ENCODE data around the gene GINS3. TPM values are rescaled to one million over a fixed set of nuclear protein-coding genes. Genes with fewer than 3 reads are reported as not detected.

GINS3 gene
- total RNA-seq, 3 donors from 2014 or later (not counting 1 experiment from before 2014, with no cell fraction given) = 1.4 to 3.5 (median 2.2) TPM

- intact Hi-C loops (cut with micrococcal nuclease) = no loop called here
- DNase-seq (no peak), ATAC-seq (no peak)
- H3K4me1 ChIP-seq (ENCODE audit: control insufficient read depth, insufficient read depth, low read length) = no peaks in the 10 kb centered on the region
- no peaks in the 10 kb centered on the region for H3K4me1 Mint-ChIP-seq
- H3K9me3 Mint-ChIP-seq = peaks cover 5 to 14% of the 10 kb centered on the region in 2 donors
- no peak for TF ChIP-seq CTCF (IDR thresholded peaks at IDR 0.05)
- peaks cover 9% of the 10 kb centered on the region for H3K9me3 ChIP-seq (ENCODE audit: control insufficient read depth, insufficient read depth, low read length)
- no peak overlapping the region for H3K4me3 Mint-ChIP-seq
- peaks cover 23 to 42% of the 10 kb centered on the region in 2 donors for H3K27me3 Mint-ChIP-seq (ENCODE audit: low read depth in 2 of 2)
- no peak overlapping the region for H3K27ac ChIP-seq (ENCODE audit: low read length)
- no peaks in the 10 kb centered on the region for H3K36me3 ChIP-seq (ENCODE audit: control insufficient read depth, insufficient read depth, low read length)
- no peak overlapping the region for H3K4me3 ChIP-seq (ENCODE audit: low read length)
- H3K36me3 Mint-ChIP-seq = peaks cover 25% of the 10 kb centered on the region
- H3K27ac Mint-ChIP-seq = no peak overlapping the region
- peaks cover 3% of the 10 kb centered on the region for H3K27me3 ChIP-seq (ENCODE audit: control insufficient read depth, insufficient read depth, low read length)
Measured at GRCh38 chr16:58361726-58362125, 30.5 kb upstream of the GINS3 start.

GRCh38 chr16:58363746-58364393 is 28.4 kb upstream of the GINS3 start:
- peaks cover 18% of the 10 kb centered on the region for H3K36me3 Mint-ChIP-seq
- H3K27ac Mint-ChIP-seq = no peak overlapping the region
- no peaks in the 10 kb centered on the region for H3K4me1 Mint-ChIP-seq
- no peaks in the 10 kb centered on the region for H3K36me3 ChIP-seq (ENCODE audit: control insufficient read depth, insufficient read depth, low read length)
- WGBS (ENCODE audit: insufficient coverage) = 81% methylated on average over 3 of the region's 3 CpGs
- peaks cover 9% of the 10 kb centered on the region for H3K9me3 ChIP-seq (ENCODE audit: control insufficient read depth, insufficient read depth, low read length)
- intact Hi-C loops (cut with micrococcal nuclease) = no loop called here
- H3K27me3 Mint-ChIP-seq (ENCODE audit: low read depth in 2 of 2) = peaks cover 23 to 49% of the 10 kb centered on the region in 2 donors
- DNase-seq (no peak), ATAC-seq (no peak)
- no peak overlapping the region for H3K4me3 ChIP-seq (ENCODE audit: low read length)
- peaks cover 5 to 14% of the 10 kb centered on the region in 2 donors for H3K9me3 Mint-ChIP-seq
- H3K4me1 ChIP-seq (ENCODE audit: control insufficient read depth, insufficient read depth, low read length) = no peaks in the 10 kb centered on the region
- TF ChIP-seq CTCF (IDR thresholded peaks at IDR 0.05) = no peak
- no peak overlapping the region for H3K4me3 Mint-ChIP-seq
- peaks cover 3% of the 10 kb centered on the region for H3K27me3 ChIP-seq (ENCODE audit: control insufficient read depth, insufficient read depth, low read length)
- H3K27ac ChIP-seq (ENCODE audit: low read length) = no peak overlapping the region

GRCh38 chr16:58365623-58366022 is 26.6 kb upstream of the GINS3 start:
- peaks cover 9% of the 10 kb centered on the region for H3K9me3 ChIP-seq (ENCODE audit: control insufficient read depth, insufficient read depth, low read length)
- H3K4me3 Mint-ChIP-seq = no peak overlapping the region
- H3K36me3 ChIP-seq (ENCODE audit: control insufficient read depth, insufficient read depth, low read length) = no peaks in the 10 kb centered on the region
- H3K27me3 Mint-ChIP-seq (ENCODE audit: low read depth in 2 of 2) = peaks cover 20 to 35% of the 10 kb centered on the region in 2 donors
- H3K36me3 Mint-ChIP-seq = peaks cover under 1% of the 10 kb centered on the region
- no peak for DNase-seq
- intact Hi-C loops (cut with micrococcal nuclease) = no loop called here
- peaks cover 0 to 1% of the 10 kb centered on the region in 2 donors for H3K9me3 Mint-ChIP-seq
- TF ChIP-seq CTCF (IDR thresholded peaks at IDR 0.05) = no peak
- H3K27ac ChIP-seq (ENCODE audit: low read length) = no peak overlapping the region
- no peaks in the 10 kb centered on the region for H3K4me1 ChIP-seq (ENCODE audit: control insufficient read depth, insufficient read depth, low read length)
- no peaks in the 10 kb centered on the region for H3K4me1 Mint-ChIP-seq
- no peak overlapping the region for H3K4me3 ChIP-seq (ENCODE audit: low read length)
- H3K27ac Mint-ChIP-seq = no peak overlapping the region
- H3K27me3 ChIP-seq (ENCODE audit: control insufficient read depth, insufficient read depth, low read length) = peaks cover 3% of the 10 kb centered on the region
- no peak for ATAC-seq
- 95% methylated on average over 1 of the region's 2 CpGs for WGBS (ENCODE audit: insufficient coverage)
